ENCODE measurements around the gene FRAT1.

FRAT1 gene, protein sequence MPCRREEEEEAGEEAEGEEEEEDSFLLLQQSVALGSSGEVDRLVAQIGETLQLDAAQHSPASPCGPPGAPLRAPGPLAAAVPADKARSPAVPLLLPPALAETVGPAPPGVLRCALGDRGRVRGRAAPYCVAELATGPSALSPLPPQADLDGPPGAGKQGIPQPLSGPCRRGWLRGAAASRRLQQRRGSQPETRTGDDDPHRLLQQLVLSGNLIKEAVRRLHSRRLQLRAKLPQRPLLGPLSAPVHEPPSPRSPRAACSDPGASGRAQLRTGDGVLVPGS

GRCh38 chr10:97318772-97319651 is at the start of gene FRAT1:
FRAT1 (plus strand) TSS chr10:97319271; CDS start chr10:97319454, 183 bp downstream.
- CTCF ChIA-PET, result interaction anchor here (0.8 to 1.3 kb wide), 3 partner anchors 12 to 18 kb away, joined by 3 to 4 read pairs (median 4); no protein-coding TSS in a partner anchor
- peak; percentile 91 for DNase-seq (ENCODE audit: low spot score)
- POLR2A ChIA-PET (ENCODE audit: low non-redundant PET), result interaction anchor here (0.8 to 1.6 kb wide), 3 partner anchors 14 to 82 kb away, joined by 3 to 10 read pairs (median 3); partner anchors contain the start of genes ARHGAP19 and RRP12
- TF ChIP-seq CTCF (conservative IDR thresholded peaks at IDR 0.05; ENCODE audit: low read depth), result no peak
- H3K27ac ChIP-seq, result peak within 1 kb of the TSS; percentile 90

GRCh38 chr10:97270523-97271154 is 48.4 kb upstream of the FRAT1 start:
- H3K27ac ChIP-seq, result no peak overlapping the region

GRCh38 chr10:97273700-97274099 is 45.4 kb upstream of the FRAT1 start:
- no peak for DNase-seq (ENCODE audit: low spot score)
- ChIA-PET POLR2A (ENCODE audit: low non-redundant PET) (no interaction called here), CTCF (interaction anchor here (0.7 kb wide), 1 partner anchor 758 kb away, joined by 3 read pairs; no protein-coding TSS in a partner anchor)
- TF ChIP-seq CTCF (conservative IDR thresholded peaks at IDR 0.05; ENCODE audit: low read depth), result no peak
- no peak overlapping the region for H3K27ac ChIP-seq

More at GRCh38 chr10:97270523-97271154, 48.4 kb upstream of the FRAT1 start:
- DNase-seq (ENCODE audit: low spot score), result no peak
- ChIA-PET CTCF (interaction anchor here (0.8 kb wide), 1 partner anchor 62 kb away, joined by 3 read pairs; no protein-coding TSS in a partner anchor), POLR2A (ENCODE audit: low non-redundant PET) (no interaction called here)
- no peak for TF ChIP-seq CTCF (conservative IDR thresholded peaks at IDR 0.05; ENCODE audit: low read depth)

DNA sequence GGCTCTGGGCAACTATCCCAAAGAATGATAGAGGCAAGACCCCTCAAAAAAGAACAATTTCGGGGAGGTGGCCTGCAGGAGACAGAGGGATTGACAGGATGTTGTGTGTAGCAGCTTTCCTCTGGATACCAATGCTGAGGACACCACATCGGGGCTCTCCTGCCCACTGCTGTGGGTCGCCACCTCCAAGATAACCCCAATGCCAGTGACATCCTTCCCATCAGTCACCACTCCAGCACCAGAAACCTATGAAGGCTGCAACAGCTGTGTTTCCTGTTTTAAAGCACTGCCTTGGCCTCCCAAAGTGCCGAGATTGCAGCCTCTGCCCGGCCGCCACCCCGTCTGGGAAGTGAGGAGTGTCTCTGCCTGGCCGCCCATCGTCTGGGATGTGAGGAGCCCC is 44.2 kb upstream of the FRAT1 start:
- POLR2A ChIA-PET (ENCODE audit: low non-redundant PET), result interaction anchor here (0.5 to 0.6 kb wide), 2 partner anchors 14 to 31 kb away, joined by 3 read pairs; no protein-coding TSS in a partner anchor
- DNase-seq (ENCODE audit: low spot score), result no peak
- H3K27ac ChIP-seq, result no peak overlapping the region
- CTCF ChIA-PET, result interaction anchor here (0.5 to 0.9 kb wide), 3 partner anchors 17 to 1817 kb away, joined by 3 to 4 read pairs (median 3); no protein-coding TSS in a partner anchor
- TF ChIP-seq CTCF (conservative IDR thresholded peaks at IDR 0.05; ENCODE audit: low read depth), result no peak

GRCh38 chr10:97277551-97277950 is 41.5 kb upstream of the FRAT1 start:
- no peak for TF ChIP-seq CTCF (conservative IDR thresholded peaks at IDR 0.05; ENCODE audit: low read depth)

More at GRCh38 chr10:97277551-97277950, 41.5 kb upstream of the FRAT1 start:
- CTCF ChIA-PET, result interaction anchor here (0.7 to 2.0 kb wide), 5 partner anchors 9 to 341 kb away, joined by 3 to 11 read pairs (median 6); partner anchors contain the start of gene ARHGAP19
- POLR2A ChIA-PET (ENCODE audit: low non-redundant PET), result no interaction called here
- H3K27ac ChIP-seq, result no peak overlapping the region
- DNase-seq (ENCODE audit: low spot score), result no peak

Measured in RWPE1 (cell line).